Stimulated activated naive CD8-positive, alpha-beta T cell treated with anti-CD3 and anti-CD28 coated beads, Interleukin-15, amount 100 ng/mL, for 72 hours (primary cell): Measurements from ENCODE around the gene FAM168A.
A peak's percentile ranks its signal among the peaks of the same experiment; 100 is the strongest.
"Not testable (repeated sequence)": the region's sequence is repeated elsewhere in the genome, so short reads cannot be mapped to it uniquely, and the experiment has no call there.

ENCODE experiments used
- ATAC-seq: fragments of 150-1000 bp; cut with Tn5 transposase; 2 replicates; pipeline ENCODE4 v1.10.0; 2021; ENCODE audit warnings: mild to moderate bottlenecking, moderate library complexity
- DNase-seq, 2 donors: peaks; one replicate each; pipeline ENCODE4 v3.0.0; 2021 to 2022
- H3K27ac Mint-ChIP-seq, 2 donors: one replicate each; pipeline ENCODE4 v1.8.0; 2022; ENCODE audit warnings: mild to moderate bottlenecking in 2 of 2, mixed read lengths in 2 of 2, moderate library complexity in 2 of 2
- H3K27me3 Mint-ChIP-seq: one replicate; pipeline ENCODE4 v1.8.0; 2022; ENCODE audit warnings: mixed read lengths
- H3K4me1 Mint-ChIP-seq: one replicate; pipeline ENCODE4 v1.8.0; 2022; ENCODE audit warnings: mild to moderate bottlenecking, mixed read lengths
- H3K4me3 Mint-ChIP-seq, 2 donors: one replicate each; pipeline ENCODE4 v1.8.0; 2022; ENCODE audit warnings: mild to moderate bottlenecking in 2 of 2, mixed read lengths in 2 of 2, moderate library complexity in 1 of 2
- H3K9me3 Mint-ChIP-seq, 2 donors: one replicate each; pipeline ENCODE4 v1.8.0; 2022; ENCODE audit warnings: mixed read lengths in 2 of 2

FAM168A gene

DNA sequence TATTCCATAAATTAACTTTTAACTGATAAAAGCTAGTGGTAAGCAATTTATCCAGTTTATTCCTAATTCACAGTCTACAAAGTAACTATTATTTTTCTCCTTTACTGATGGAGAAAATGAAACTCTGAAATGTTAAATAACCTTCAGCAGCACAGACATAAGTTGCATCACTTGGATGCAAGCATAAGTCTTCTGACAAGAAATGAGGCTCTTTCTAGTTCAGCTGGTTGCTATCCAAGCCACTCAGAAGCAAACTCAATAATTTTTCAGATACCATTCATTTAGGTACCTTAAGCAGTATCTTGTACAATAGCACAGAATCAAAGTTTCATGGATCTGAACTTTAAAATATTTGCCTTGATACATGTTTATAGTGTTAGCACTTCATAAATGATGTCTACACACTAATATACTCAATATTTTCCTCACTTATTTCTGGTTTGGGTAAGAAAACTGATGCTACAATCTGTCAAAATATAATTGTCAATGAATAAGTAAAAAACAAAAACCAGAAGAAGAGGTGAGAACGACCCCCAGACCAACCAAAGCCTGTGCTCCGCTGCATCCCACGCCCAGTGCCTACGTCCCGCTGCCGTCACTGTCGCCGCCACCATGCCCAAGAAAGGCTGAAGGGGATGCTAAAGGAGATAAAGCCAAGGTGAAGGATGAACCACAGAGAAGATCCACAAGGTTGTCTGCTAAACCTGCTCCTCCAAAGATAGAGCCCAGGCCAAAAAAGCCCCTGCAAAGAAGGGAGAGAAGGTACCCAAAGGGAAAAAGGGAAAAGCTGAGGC is 18.1 kb downstream of the FAM168A start:
- H3K27me3 Mint-ChIP-seq: no peaks in the 10 kb centered on the region
- no peaks in the 10 kb centered on the region for H3K9me3 Mint-ChIP-seq
- no peak overlapping the region for H3K4me3 Mint-ChIP-seq
- DNase-seq: no peak
- peak overlapping the region in 1 of 2 donors; percentile 4 for H3K27ac Mint-ChIP-seq
- peaks cover 32% of the 10 kb centered on the region for H3K4me1 Mint-ChIP-seq
- ATAC-seq: no peak

DNA sequence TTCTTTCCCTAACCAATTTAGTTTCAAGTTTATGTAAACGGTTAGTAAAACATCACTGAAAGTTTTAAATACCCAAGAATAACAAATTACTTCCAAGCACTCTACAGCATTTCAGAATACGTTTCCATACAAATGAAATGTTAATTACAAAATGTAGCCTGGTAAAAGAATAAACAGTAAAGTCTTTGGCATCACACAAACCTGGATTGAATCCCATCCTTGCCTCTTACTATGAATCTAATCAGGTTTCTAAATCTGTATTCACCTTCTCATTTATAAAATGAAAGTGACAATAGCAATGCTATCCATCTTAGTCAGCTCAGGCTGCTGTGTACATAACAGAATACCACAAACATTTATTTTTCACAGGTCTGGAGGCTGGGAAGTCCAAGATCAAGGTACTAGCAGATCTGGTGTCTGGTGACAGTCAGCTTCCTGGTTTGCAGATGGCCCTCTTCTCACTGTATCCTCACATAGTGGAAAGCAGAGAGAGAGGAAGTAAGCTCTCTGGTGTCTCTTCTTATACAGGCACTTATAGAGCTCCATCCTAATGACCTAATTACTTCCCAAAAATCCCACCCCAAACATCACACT is 19.2 kb downstream of the FAM168A start:
- DNase-seq: peak in 1 of 2 donors; percentile 16

GRCh38 chr11:73577496-73577917 is 20.4 kb downstream of the FAM168A start:
- ATAC-seq (peak; percentile 79), DNase-seq (no peak)
- H3K9me3 Mint-ChIP-seq: no peaks in the 10 kb centered on the region
- peaks cover 26% of the 10 kb centered on the region for H3K4me1 Mint-ChIP-seq
- peak overlapping the region in 1 of 2 donors; percentile 23 for H3K4me3 Mint-ChIP-seq
- H3K27me3 Mint-ChIP-seq: no peaks in the 10 kb centered on the region
- H3K27ac Mint-ChIP-seq: no peak overlapping the region

More for the DNA sequence above, 19.2 kb downstream of the FAM168A start:
- no peak overlapping the region for H3K4me3 Mint-ChIP-seq
- H3K27me3 Mint-ChIP-seq: no peaks in the 10 kb centered on the region
- H3K4me1 Mint-ChIP-seq: peaks cover 30% of the 10 kb centered on the region
- H3K9me3 Mint-ChIP-seq: no peaks in the 10 kb centered on the region
- ATAC-seq: peak; percentile 95
- peak overlapping the region in 1 of 2 donors; percentile 67 for H3K27ac Mint-ChIP-seq

DNA sequence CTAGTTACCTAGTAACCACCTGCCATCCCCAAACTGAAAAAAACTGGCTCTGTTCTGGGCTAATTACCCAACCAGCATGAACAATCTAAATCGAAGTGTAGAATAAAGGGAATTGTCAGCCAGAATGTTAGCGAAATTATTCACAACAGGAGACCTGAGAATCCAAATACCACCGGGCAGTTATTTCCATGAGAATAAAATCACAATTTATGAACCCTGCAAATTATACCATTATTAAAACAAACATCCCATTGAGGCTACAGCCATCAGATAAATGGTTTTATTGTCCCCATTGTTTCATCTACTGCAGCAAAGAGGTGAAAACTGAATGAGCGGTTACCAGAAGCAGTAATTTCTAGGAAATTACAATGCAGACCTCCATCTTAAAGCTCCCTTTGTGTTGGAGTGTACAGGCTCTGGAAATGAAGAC is 21.7 kb downstream of the FAM168A start:
- Mint-ChIP-seq H3K27me3 (no peaks in the 10 kb centered on the region), H3K4me1 (peaks cover 26% of the 10 kb centered on the region), H3K4me3 (no peak overlapping the region), H3K9me3 (no peaks in the 10 kb centered on the region), H3K27ac (no peak overlapping the region)
- ATAC-seq (no peak), DNase-seq (no peak)

DNA sequence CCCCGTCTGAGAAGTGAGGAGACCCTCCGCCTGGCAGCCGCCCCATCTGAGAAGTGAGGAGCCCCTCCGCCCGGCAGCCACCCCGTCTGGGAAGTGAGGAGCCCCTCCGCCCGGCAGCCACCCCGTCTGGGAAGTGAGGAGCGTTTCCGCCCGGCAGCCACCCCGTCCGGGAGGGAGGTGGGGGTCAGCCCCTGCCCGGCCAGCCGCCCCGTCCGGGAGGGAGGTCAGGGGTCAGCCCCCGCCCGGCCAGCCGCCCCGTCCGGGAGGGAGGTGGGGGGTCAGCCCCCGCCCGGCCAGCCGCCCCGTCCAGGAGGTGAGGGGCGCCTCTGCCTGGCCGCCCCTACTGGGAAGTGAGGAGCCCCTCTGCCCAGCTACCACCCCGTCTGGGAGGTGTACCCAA is 25.9 kb downstream of the FAM168A start:
- not testable (repeated sequence) for H3K4me1 Mint-ChIP-seq, ATAC-seq, H3K27ac Mint-ChIP-seq, H3K27me3 Mint-ChIP-seq, H3K9me3 Mint-ChIP-seq, H3K4me3 Mint-ChIP-seq, DNase-seq

DNA sequence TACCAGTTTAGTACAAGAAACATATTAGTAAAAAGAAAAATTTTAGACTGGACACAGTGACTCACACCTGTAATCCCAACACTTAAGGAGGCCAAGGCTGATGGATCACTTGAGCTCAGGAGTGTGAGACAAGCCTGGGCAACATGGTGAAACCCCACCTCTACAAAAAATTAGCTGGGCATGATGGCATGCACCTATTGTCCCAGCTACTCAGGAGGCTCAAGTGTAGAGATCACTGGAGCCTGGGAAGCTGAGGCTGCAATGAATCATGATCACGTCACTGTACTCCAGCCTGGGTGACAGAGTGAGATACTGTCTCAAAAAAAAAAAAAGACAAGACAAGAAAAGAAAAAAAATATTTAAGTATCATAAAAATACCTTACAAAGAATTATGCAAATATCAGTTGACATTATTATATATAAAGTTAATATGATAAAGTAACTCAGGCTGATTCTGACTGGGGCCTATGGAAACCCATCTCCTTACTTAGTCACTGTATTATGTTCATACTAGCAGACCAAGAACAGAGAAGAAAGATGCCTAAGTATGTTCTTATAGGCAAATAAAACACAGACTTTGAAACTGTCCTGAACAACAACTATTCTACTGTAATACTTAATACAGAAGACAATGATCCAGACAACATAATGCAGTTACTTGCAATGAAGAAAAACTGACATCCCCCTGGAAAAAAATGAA is 27.3 kb downstream of the FAM168A start:
- DNase-seq: no peak
- H3K4me3 Mint-ChIP-seq: no peak overlapping the region

GRCh38 chr11:73566977-73567755 is 30.7 kb downstream of the FAM168A start:
- Mint-ChIP-seq H3K4me3 (no peak overlapping the region), H3K4me1 (no peaks in the 10 kb centered on the region), H3K9me3 (no peaks in the 10 kb centered on the region), H3K27ac (peak overlapping the region in 1 of 2 donors; percentile 1), H3K27me3 (no peaks in the 10 kb centered on the region)
- DNase-seq: no peak
- no peak for ATAC-seq

More for the DNA sequence above, 27.3 kb downstream of the FAM168A start:
- ATAC-seq: no peak
- H3K4me1 Mint-ChIP-seq: no peaks in the 10 kb centered on the region
- no peaks in the 10 kb centered on the region for H3K27me3 Mint-ChIP-seq
- H3K9me3 Mint-ChIP-seq: no peaks in the 10 kb centered on the region
- no peak overlapping the region for H3K27ac Mint-ChIP-seq

DNA sequence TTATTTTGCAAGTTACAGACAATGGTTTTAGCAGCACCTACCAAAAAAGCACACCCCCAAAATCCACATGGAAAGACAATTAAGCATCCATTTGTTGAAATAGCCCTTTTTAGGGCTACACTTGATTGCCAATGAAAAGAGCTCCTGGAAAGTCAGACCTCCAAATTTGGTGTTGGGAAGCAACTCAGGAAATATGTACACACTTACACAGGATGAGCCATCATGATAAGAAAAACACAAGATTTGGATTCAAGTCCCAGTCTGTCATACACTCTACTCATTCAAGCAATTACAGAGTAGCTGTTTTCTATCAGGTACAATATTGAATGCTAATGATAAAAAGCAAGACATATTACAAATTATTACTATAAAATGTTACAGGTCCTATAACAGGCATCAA is 31.5 kb downstream of the FAM168A start:
- ATAC-seq (no peak), DNase-seq (no peak)
- H3K4me3 Mint-ChIP-seq: no peak overlapping the region
- no peaks in the 10 kb centered on the region for H3K27me3 Mint-ChIP-seq
- H3K27ac Mint-ChIP-seq: no peak overlapping the region
- no peaks in the 10 kb centered on the region for H3K9me3 Mint-ChIP-seq
- H3K4me1 Mint-ChIP-seq: no peaks in the 10 kb centered on the region

DNA sequence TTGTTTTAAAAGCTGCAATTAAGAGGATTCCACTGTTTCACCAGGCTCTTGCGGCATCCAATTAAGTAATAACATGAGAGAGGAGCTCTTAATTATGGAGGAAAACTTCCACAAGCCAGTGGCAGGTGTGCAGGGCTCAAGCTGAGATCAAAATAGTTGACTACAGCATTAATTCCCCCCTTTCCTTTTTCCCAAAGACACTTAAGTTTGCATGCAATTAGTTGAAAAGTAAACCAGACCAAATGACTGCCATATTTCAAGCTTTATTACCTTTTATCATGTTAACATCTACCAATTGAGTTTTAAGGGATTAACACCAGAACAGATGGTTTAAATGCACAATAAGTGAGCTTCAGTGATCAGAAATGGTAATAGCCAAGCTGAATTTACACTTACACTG is 32.1 kb downstream of the FAM168A start:
- H3K27ac Mint-ChIP-seq: no peak overlapping the region
- DNase-seq (no peak), ATAC-seq (no peak)
- H3K4me3 Mint-ChIP-seq: no peak overlapping the region
- no peaks in the 10 kb centered on the region for H3K27me3 Mint-ChIP-seq
- no peaks in the 10 kb centered on the region for H3K9me3 Mint-ChIP-seq
- H3K4me1 Mint-ChIP-seq: no peaks in the 10 kb centered on the region

GRCh38 chr11:73564903-73565302 is 33.0 kb downstream of the FAM168A start:
- no peaks in the 10 kb centered on the region for H3K9me3 Mint-ChIP-seq
- H3K4me3 Mint-ChIP-seq: no peak overlapping the region
- ATAC-seq (no peak), DNase-seq (no peak)
- no peak overlapping the region for H3K27ac Mint-ChIP-seq
- no peaks in the 10 kb centered on the region for H3K27me3 Mint-ChIP-seq
- no peaks in the 10 kb centered on the region for H3K4me1 Mint-ChIP-seq

GRCh38 chr11:73563539-73564200 is 34.2 kb downstream of the FAM168A start:
- H3K27me3 Mint-ChIP-seq: no peaks in the 10 kb centered on the region
- ATAC-seq: no peak
- H3K4me3 Mint-ChIP-seq: no peak overlapping the region
- peak overlapping the region in 1 of 2 donors; percentile 29 for H3K27ac Mint-ChIP-seq
- no peak for DNase-seq
- no peaks in the 10 kb centered on the region for H3K4me1 Mint-ChIP-seq
- H3K9me3 Mint-ChIP-seq: no peaks in the 10 kb centered on the region

DNA sequence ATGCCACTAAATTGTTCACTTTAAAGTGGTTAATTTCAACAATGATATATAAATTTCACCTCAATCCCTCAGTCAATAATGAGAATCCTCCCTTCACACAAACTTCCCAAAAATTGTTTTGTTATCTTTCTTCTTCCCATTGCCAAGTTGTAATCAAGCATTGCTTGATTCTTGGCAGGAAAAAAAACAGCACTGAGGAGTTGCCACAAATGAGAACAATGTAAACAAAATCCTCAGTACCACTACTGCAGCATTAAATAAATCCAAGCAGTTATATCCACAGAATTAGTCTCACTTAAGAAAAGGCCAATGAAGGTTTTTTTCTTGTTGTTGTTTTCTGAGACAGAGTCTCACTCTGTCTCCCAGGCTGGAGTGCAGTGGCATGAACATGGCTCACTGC is 38.2 kb downstream of the FAM168A start:
- Mint-ChIP-seq H3K4me3 (no peak overlapping the region), H3K4me1 (no peaks in the 10 kb centered on the region), H3K27me3 (no peaks in the 10 kb centered on the region), H3K27ac (no peak overlapping the region), H3K9me3 (peaks cover 5 to 7% of the 10 kb centered on the region in 2 donors)
- no peak for ATAC-seq
- no peak for DNase-seq

DNA sequence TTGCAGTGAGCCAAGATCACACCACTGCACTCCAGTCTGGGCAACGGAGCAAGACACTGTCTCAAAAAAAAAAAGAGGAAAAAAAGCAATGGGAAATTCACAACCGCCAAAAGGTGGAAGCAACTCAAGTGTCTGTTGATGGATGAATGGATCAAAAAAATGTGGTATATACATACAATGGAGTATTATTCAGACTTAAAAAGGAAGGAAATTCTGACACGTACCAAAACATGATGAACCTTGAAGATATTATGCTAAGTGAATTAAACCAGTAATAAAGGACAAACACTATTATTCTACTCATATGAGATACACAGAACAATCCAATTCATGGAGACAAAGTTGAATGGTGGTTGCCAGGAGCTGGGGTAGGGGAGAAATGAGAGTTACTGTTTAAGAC is 40.9 kb downstream of the FAM168A start:
- Mint-ChIP-seq H3K27ac (no peak overlapping the region), H3K4me1 (no peaks in the 10 kb centered on the region), H3K27me3 (no peaks in the 10 kb centered on the region), H3K9me3 (peaks cover 6 to 10% of the 10 kb centered on the region in 2 donors), H3K4me3 (no peak overlapping the region)
- no peak for ATAC-seq
- no peak for DNase-seq

- DNase-seq (no peak), ATAC-seq (no peak)
- Mint-ChIP-seq H3K27me3 (no peaks in the 10 kb centered on the region), H3K9me3 (peaks cover 6 to 10% of the 10 kb centered on the region in 2 donors), H3K4me3 (no peak overlapping the region), H3K27ac (no peak overlapping the region), H3K4me1 (peaks cover 10% of the 10 kb centered on the region)
Observed at GRCh38 chr11:73555615-73556014, 42.3 kb downstream of the FAM168A start.
